Effector memory CD4-positive, alpha-beta T cell (primary cell): Measurements from ENCODE around the gene MTSS2.

Experiments used
- DNase-seq, 3 donors: peaks; one replicate each; pipeline ENCODE4 v3.0.0-alpha.2; 2020
- H3K27ac ChIP-seq: 2 replicates; pipeline ENCODE4 v1.7.0; 2013; ENCODE audit warnings: mild to moderate bottlenecking, low read length, moderate library complexity; ENCODE audit not compliant: insufficient read depth, poor library complexity, severe bottlenecking
- H3K27me3 ChIP-seq: replicated peaks from 2 replicates; pipeline ENCODE4 v1.7.0; 2013; ENCODE audit warnings: mild to moderate bottlenecking, low read length; ENCODE audit not compliant: insufficient read depth, control insufficient read depth, poor library complexity, severe bottlenecking
- H3K36me3 ChIP-seq: 2 replicates; pipeline ENCODE4 v1.7.0; 2013; ENCODE audit warnings: mild to moderate bottlenecking, low read length, moderate library complexity; ENCODE audit not compliant: control insufficient read depth, insufficient read depth
- H3K4me1 ChIP-seq: 2 replicates; pipeline ENCODE4 v1.7.0; 2013; ENCODE audit warnings: low read length, mild to moderate bottlenecking; ENCODE audit not compliant: control insufficient read depth, insufficient read depth, poor library complexity, severe bottlenecking
- H3K4me3 ChIP-seq: 2 replicates; pipeline ENCODE4 v1.7.0; 2013; ENCODE audit warnings: low read length, low read depth, mild to moderate bottlenecking; ENCODE audit not compliant: insufficient read depth, poor library complexity, severe bottlenecking
- H3K9me3 ChIP-seq: 2 replicates; pipeline ENCODE4 v1.7.0; 2013; ENCODE audit warnings: mild to moderate bottlenecking, low read length, moderate library complexity; ENCODE audit not compliant: control insufficient read depth

Gene MTSS2

GRCh38 chr16:70694088-70694867, 8.4 kb upstream of the MTSS2 start:
- H3K4me1 ChIP-seq = no peaks in the 10 kb centered on the region
- H3K36me3 ChIP-seq = peaks cover 9% of the 10 kb centered on the region
- no peak for DNase-seq
- no peak overlapping the region for H3K4me3 ChIP-seq
- H3K27ac ChIP-seq = no peak overlapping the region
- no peaks in the 10 kb centered on the region for H3K9me3 ChIP-seq
- no peaks in the 10 kb centered on the region for H3K27me3 ChIP-seq

DNA sequence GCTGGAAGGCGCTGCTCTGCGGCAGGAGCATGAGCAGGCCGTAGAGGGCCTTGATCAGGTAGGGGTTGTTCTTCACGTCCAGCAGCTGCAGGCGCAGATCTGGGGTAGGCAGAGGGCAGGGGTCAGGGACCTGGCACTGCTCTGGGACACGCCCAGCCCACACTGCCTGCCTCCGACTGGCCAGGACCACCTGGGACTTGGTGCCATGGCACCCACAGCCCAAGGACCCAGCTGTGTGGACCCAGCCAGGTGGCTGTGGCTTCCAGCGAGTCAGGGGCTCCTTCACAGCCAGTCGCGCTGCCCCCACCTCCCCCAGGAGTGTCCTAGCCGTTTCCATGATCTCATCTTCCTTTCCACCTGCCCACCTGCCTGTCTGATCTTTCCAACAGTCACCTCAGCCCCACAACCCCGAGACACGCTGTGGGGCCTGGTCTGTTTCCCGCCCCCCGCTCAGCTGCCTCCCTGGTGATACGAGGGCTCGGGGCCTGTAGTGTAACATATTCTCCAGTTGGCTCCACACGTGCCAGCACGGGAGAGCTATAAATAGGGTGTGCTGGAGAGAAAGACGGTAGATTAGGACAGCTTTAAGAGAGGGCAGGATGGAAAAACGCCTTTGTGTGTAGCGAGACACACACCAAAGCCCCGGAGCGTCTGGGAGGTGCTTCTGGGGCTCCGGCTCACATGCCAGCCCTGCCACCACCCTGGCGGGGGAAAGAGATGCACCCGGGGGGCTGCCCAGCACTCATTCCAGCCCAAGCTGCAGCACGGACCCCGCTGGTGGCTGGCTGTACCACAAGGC, 7.2 kb upstream of the MTSS2 start:
- no peaks in the 10 kb centered on the region for H3K4me1 ChIP-seq
- H3K4me3 ChIP-seq = no peak overlapping the region
- DNase-seq = no peak
- H3K36me3 ChIP-seq = peaks cover 6% of the 10 kb centered on the region
- no peaks in the 10 kb centered on the region for H3K27me3 ChIP-seq
- no peak overlapping the region for H3K27ac ChIP-seq
- no peaks in the 10 kb centered on the region for H3K9me3 ChIP-seq

GRCh38 chr16:70692130-70692872, 6.4 kb upstream of the MTSS2 start:
- no peaks in the 10 kb centered on the region for H3K9me3 ChIP-seq
- H3K36me3 ChIP-seq = peaks cover 6% of the 10 kb centered on the region
- no peaks in the 10 kb centered on the region for H3K27me3 ChIP-seq
- no peak overlapping the region for H3K4me3 ChIP-seq
- no peaks in the 10 kb centered on the region for H3K4me1 ChIP-seq
- no peak for DNase-seq
- H3K27ac ChIP-seq = no peak overlapping the region

DNA sequence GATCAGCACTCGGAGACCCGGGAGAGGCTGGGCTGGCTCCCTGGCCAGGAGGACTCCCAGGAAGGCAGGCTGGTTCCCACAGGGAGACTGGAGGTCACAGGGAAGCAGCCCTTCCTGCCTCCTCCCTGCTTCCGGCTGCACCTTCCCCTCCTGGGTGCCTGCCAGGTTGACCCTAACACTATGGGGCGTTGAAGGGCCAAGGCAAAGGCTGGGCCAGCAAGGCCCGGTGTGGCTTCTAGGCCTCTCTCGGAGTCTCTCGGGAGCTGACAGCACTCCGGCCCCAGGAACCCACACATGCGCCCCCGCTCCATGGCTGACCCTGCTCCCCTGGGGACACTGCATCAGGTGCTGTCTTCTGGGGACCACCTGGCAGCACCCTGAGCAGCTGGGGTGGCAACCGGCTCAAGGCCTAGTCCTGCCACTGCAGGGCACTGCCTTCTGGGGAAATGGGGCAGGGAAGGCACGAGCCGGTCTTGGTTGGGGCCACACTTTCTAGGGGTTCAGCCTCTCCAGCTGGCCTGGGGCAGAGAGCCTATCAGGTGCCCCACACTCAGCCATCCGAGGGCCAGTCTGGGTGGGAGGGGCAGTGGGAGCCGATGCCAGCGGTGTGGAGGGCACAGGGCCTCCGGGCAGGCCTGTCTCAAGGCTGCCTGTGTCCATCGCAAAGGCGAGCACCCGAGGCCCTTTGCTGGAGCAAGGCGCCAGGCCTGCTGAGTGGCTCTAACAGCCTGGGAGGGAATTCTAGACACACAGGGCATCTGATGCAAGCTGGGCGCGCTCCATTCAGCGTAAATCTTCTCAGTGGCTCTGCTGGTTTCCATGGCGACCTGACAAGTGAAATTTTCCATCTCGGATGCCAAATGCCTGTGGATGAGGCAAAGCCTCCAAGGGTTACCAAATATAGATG, 5.6 kb upstream of the MTSS2 start:
- H3K27ac ChIP-seq = no peak overlapping the region
- H3K27me3 ChIP-seq = no peaks in the 10 kb centered on the region
- peaks cover 6% of the 10 kb centered on the region for H3K36me3 ChIP-seq
- DNase-seq = no peak
- H3K4me1 ChIP-seq = no peaks in the 10 kb centered on the region
- H3K9me3 ChIP-seq = no peaks in the 10 kb centered on the region
- no peak overlapping the region for H3K4me3 ChIP-seq

- H3K9me3 ChIP-seq = no peaks in the 10 kb centered on the region
- no peak overlapping the region for H3K4me3 ChIP-seq
- H3K36me3 ChIP-seq = peaks cover 6% of the 10 kb centered on the region
- no peak for DNase-seq
- H3K27me3 ChIP-seq = peaks cover 1% of the 10 kb centered on the region
- H3K4me1 ChIP-seq = peaks cover 2% of the 10 kb centered on the region
- H3K27ac ChIP-seq = no peak overlapping the region
Observed at GRCh38 chr16:70689970-70690891, 4.4 kb upstream of the MTSS2 start.

DNA sequence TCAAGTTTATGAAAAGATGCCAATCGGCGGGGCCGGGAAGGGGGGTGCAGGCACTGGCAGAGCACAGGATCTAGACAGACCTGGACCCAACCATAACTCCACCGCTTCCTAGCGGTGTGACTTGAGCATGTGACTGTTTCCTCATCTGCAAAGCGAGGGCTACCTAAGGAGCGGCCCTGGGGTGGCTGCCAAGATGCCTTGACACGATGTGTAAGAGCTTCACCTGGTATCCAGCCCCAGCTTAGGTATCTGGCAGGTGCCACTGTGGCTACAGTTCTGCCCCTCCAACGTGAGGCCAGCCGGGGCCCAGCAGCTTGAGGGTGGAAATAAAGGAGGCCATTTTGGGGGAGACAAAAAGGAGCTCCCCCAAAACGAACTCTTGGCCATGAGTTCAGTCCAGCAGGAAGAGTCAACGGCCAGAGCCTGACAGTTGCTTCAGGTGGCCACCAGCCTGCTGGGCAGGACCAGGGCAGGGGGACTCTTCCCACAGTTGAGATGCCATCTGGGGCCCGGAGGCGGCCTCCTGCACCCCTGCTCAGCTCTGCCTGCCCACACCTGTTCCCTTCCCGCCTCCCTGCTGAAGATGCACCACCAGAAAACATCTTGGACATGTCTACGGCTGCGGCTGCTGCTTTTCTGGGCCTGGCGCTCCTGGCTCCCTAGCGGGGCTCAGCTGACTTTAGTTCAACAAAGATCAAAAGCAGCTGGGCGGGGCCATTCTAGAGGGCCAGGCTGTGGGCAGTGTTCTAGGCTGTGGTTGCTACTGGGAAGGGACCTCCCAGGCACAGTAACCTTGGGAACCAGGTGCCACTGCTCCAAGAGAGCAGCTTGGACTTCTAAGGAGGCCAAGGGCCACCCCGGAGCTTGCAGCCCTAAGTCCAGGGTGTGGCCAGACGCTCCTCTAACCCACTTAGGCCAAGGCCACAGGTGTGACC, 3.4 kb upstream of the MTSS2 start:
- no peak overlapping the region for H3K4me3 ChIP-seq
- H3K9me3 ChIP-seq = no peaks in the 10 kb centered on the region
- no peak for DNase-seq
- H3K36me3 ChIP-seq = peaks cover 6% of the 10 kb centered on the region
- H3K27me3 ChIP-seq = peaks cover 9% of the 10 kb centered on the region
- peaks cover 3% of the 10 kb centered on the region for H3K4me1 ChIP-seq
- H3K27ac ChIP-seq = no peak overlapping the region

DNA sequence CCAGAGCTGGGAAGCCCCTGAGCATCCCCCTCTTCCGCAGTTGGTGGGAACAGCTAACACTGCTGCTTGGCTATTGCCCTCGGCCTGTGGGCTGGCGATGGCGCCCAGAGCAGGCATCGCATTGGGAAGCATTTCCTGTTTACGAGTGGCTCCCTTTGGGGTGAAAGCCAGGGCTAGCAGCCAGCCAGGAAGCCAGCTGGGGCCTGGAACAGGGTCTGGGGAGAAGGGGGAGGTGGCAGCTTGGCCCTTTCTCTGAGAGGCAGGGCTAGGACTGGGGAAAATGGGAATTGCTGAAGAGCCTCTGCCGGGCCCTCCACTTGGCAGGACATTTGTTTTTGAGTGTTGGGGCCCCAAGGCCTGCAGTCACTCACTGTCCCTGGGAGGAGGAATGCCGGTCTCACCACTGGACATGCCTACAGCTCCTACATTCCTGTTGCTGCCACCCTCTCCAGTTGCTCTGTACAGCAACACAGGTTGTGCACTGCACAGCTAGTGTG, 2.4 kb upstream of the MTSS2 start:
- Histone ChIP-seq H3K27me3 (peaks cover 12% of the 10 kb centered on the region), H3K9me3 (no peaks in the 10 kb centered on the region), H3K36me3 (peaks cover 5% of the 10 kb centered on the region), H3K27ac (no peak overlapping the region), H3K4me3 (no peak overlapping the region), H3K4me1 (peaks cover 3% of the 10 kb centered on the region)
- DNase-seq = no peak

GRCh38 chr16:70687671-70688245, 1.9 kb upstream of the MTSS2 start:
- peaks cover 3% of the 10 kb centered on the region for H3K4me1 ChIP-seq
- H3K4me3 ChIP-seq = no peak overlapping the region
- no peak for DNase-seq
- H3K36me3 ChIP-seq = peaks cover 2% of the 10 kb centered on the region
- H3K27ac ChIP-seq = no peak overlapping the region
- H3K27me3 ChIP-seq = peaks cover 12% of the 10 kb centered on the region
- H3K9me3 ChIP-seq = no peaks in the 10 kb centered on the region
